GM18498 (cell line): ENCODE data around the gene SYT11.
"Not testable (repeated sequence)": the region's sequence is repeated elsewhere in the genome, so short reads cannot be mapped to it uniquely, and the experiment has no call there.

Experiments used
- ATAC-seq: cut with Tn5 transposase; IDR thresholded peaks from one replicate; pipeline ENCODE4 v1.9.1; 2021; ENCODE audit warnings: mild to moderate bottlenecking, moderate library complexity; ENCODE audit not compliant: unreplicated experiment

SYT11 gene, protein sequence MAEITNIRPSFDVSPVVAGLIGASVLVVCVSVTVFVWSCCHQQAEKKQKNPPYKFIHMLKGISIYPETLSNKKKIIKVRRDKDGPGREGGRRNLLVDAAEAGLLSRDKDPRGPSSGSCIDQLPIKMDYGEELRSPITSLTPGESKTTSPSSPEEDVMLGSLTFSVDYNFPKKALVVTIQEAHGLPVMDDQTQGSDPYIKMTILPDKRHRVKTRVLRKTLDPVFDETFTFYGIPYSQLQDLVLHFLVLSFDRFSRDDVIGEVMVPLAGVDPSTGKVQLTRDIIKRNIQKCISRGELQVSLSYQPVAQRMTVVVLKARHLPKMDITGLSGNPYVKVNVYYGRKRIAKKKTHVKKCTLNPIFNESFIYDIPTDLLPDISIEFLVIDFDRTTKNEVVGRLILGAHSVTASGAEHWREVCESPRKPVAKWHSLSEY

DNA sequence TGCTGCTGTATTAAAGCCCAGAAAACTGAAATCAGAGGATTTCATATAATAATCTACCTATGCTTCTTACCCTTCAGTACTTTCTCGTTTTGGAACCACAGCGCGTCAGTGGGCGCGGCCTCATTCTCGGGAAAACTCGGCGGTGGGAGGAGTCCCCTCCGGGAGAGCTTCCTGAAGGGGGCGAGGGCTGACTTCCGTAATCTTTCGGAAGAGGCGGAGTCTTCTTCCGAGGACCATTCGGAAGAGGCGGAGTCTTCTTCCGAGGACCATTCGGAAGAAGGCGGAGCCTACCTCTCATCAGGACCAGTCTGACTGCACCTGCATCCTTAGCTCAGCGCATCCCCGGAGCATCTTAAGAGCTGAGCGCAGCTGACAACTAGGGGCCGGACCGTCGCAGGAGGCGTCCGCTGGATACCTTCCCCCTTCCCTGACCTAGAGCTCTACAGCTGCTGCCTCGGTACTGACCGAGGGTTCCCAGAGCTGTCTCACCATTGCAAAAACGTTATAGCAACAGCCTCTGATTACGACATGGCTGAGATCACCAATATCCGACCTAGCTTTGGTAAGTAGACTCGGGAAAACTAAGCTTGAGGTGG lies at the start of gene SYT11:
Gene SYT11, plus strand, starts transcription at position 334 of the 596 bp plus-strand sequence. Its CDS starts 195 bp downstream, at position 529.
- peak; percentile 74 for ATAC-seq

GRCh38 chr1:155812878-155813277 lies 46.5 kb upstream of the SYT11 start:
- no peak for ATAC-seq

GRCh38 chr1:155813672-155814071 lies 45.7 kb upstream of the SYT11 start:
- no peak for ATAC-seq

DNA sequence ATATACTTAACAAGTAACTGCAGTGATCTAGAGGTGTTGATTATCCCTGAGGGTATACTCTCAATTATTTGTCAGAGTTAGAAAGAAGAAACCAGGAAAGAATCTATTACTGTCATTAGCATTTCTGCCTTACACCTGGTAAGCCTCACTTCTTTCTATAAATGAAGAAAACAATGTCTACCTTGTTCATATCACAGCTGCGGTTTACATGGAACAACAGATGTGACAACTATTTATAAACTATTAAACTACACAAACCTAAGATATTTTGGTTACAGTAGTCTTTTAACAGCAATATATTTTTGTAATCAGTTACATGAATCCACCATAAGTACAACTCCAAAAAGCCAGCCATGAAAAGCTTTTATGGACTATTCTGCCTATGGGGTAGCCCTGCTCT lies 43.0 kb upstream of the SYT11 start:
- ATAC-seq = no peak

DNA sequence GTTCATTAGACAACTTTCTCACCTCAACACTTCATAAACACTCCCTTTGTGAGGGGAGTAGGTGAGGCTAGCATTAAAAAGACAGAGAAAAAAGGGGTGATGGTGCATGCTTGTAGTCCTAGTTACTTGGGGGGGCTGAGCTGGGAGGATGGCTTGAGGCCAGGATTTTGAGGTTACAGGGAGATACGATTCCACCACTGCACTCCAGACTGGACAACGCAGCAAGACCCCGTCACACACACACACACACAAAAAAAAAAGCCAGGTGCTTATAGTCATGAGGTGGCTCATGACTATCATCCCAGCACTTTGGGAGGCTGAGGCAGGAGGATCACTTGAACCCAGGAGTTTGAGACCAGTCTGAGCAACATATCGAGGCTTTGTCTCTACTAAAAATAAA lies 31.9 kb upstream of the SYT11 start:
- ATAC-seq = no peak

DNA sequence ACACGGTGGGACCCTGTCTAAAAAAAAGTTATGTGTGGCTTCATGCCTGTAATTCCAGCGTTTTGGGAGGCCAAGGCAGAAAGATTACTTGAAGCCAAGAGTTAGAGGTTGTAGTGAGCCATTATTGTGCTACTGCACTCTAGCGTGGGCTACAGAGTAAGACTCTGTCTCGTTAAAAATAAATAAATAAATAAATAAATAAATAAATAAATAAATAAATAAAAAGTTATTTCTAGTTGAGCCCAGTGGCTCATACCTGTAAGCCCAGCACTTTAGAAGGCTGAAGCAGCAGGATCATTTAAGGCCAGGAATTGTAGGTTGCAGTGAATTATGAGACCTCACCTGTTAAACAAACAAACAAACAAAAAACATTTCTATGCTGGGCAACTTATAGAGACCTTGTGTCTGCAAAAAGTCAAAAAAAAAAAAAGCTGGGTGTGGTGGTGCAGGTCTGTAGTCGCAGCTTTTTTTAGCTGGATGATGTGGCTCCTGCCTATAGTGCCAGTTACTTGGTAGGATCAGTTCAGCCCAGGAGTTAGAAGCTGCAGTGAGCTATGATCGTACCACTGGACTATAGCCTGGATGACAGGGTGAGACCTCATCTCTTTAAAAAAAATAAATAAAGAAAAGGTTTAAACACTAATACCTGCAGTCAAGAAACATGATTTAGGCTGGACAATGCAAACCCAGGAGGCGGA lies 27.9 kb upstream of the SYT11 start:
- ATAC-seq = no peak

- ATAC-seq = no peak
These were observed 25.6 kb upstream of the SYT11 start for GRCh38 chr1:155833665-155834295.

GRCh38 chr1:155834296-155834926 lies 25.0 kb upstream of the SYT11 start:
- no peak for ATAC-seq

GRCh38 chr1:155834927-155835399 lies 24.4 kb upstream of the SYT11 start:
- ATAC-seq = not testable (repeated sequence)

DNA sequence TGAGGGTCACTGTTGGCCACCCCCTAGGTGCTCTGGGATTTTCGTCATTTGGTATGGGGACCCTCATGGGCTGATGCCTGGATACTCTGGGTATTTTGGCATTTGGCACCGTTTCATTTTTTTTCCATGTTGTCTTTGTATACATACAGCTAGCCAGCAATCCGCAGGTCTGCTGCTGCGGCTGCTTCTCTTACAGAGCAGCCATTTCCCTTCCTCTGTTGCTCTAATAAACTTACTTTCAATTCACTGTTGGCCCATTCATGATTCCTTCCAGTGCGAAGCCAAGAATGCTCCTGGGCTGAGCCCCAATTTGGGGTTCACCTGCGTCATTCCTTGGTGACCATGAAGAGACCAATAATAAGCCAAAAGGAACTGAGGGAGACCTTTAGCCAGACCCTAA lies 23.8 kb upstream of the SYT11 start:
- ATAC-seq = no peak

GRCh38 chr1:155840386-155840785 lies 19.0 kb upstream of the SYT11 start:
- no peak for ATAC-seq

DNA sequence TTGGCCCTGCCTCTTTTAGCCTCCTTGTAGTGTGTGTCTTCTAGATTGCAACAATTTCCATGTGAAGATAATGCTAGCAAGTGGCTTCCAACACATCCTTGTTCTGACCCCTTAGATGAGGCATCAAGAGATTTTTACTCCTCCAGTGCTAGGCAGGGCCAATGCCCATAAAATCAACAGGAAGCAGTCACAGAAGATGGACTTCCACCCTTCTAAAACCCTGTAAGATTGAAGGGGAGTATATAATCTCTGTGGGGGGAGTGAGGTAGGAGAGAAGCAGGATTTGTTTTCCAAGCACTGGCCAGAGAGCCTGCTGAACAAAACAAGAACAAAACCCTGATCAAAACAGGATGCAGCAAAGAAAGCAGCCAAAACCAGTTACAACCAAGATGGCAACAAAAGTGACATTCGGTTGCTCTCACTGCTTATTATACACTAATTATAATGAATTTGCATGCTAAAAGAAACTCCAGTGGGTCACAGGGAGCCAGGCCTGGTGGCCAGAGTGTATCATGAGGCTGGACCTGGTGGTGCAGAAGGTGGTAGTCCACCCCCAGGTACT lies 14.4 kb upstream of the SYT11 start:
- no peak for ATAC-seq

DNA sequence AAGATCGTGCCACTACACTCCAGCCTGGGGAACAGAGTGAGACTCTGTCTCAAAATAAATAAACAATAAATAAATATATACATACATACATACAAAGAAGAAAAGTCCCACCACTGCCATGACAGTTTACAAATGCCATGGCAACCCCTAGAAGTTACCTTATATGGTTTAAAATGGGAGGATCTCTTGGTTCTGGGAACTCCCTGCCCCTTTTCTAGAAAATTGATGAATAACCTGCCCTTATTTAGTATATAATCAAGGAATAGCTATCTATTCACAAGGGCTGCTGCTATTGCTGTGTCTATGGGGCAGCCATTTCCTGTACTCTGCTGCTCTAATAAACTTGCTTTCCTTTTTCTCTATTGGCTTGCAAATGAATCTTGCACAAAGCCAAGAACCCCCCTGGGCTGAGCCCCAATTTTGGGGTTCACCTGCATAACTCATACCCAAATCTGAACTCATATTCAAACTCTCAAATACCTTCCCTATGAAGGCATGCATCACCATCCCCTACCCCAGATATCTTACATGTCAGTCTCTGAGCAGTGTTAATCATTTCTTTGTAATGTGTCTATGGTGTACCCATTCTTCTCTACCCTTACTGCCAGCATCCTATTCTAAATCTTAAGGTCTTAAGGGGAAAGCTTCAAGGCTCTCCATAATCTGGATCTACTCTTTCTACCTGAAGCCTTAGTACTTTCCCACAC lies 11.4 kb upstream of the SYT11 start:
- no peak for ATAC-seq

DNA sequence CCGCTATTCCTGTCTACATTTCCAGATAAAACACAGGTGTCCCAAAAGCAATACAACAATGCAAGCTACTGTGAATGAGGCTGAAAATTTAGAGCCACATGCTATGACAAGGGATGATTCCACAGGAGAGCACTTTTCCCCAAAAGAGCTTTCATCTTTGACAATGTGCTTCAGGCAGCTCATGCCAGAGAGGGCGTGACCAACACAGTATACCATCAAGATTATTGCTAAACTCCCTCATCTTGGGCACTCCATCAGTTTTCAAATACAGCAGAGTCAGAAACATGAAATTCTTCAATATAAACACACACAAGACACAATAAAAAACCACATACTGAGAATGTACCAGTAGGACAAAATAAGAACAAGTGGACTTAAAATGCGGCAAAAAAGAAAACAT lies 9.0 kb upstream of the SYT11 start:
- ATAC-seq = no peak

DNA sequence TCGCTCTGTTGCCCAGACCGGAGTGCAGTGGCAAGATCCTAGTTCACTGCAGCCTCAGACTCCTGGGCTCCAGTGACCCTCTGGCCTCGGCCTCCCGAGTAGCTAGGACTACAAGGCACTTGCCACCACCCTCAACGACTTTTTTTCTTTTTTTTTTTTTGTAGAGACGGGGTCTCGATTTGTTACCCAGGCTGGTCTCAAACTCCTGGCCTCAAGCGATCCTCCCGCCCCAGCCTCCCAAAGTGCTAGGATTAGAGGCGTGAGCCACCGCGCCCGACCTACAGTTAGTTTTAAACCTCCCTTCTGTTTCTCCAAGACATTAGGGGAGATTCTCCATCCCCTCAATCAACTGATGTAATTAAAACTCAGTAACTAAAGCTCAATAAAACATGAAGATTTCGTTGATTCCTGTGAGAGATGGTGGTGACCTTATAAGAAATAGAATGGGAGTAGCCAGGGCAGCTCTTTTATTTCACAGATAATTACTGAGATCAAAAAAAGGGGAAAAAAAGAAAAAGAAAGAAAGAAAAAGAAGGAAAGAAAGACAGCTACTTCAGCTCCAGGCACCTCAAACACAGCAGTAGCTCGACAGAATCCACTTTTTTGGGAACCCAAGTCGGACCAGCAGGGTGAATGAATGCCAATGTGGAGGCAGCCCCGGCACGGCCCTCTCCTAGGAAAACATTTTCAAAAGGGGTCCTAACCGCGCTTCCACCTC lies 3.0 kb upstream of the SYT11 start:
- ATAC-seq = no peak

DNA sequence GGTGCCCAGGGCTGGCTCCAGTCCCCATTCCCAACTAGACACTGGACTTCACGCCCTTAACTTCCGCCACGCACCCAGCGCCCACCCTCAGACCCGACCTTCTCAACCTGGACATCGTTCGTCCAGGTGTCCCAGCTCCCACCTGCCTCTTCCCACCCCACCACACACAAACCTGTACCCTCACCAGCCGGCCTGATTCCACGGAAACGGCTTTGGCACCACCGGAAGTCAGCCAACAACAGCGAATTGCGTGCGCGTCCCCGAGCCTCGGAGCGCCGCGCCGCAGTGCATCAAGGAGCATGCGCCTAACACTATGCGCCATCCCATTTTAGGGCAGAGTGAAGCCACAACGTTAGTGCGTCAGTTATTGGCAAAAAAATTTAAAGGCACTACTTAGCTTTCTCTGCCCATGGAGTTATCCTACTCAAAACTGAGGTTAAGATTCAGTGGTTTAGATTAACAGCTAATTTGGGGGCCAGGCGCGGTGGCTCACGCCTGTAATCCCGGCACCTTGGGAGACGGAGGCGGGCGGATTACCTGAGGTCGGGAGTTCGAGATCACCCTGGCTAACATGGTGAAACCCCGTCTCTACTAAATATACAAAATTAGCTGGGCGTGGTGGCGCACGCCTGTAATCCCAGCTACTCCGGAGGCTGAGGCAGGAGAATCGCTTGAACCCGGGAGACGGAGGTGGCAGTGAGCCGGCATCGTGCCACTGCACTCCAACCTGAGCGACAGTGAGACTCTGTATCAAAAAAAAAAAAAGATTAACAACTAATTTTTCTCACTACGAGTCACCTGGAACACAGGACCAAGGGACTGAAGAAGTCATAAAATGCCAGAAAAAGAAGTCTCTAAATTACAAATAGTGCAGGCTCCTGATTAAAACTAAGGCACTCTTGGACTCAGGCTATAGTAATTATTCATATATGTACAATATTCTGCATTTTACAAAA lies 2.1 kb upstream of the SYT11 start, which contains the start of gene GON4L:
Gene GON4L, minus strand, starts transcription at position 240 of the 956 bp plus-strand sequence. CDS start 3,434 bp downstream, outside the sequence.
- peak; percentile 46 for ATAC-seq

DNA sequence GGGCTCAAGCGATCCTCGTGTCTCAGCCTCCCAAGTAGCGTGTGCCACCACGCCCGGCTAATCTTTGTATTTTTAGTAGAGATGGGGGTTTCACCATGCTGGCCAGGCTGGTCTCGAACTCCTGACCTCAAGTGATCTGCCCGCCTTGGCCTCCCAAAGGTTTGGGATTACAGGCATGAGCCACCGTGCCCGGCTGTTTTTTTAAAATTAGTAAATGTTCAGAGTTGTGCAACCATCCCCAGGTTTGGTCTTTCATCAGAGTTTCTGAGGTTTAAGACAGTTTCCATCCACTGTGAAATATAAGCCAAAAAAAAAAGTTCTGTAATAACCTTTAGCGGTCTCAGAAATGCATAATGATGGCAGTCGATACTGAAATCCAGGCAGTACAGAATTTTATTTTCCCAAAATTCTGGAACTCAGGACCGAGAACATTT lies 550 bp upstream of the SYT11 start:
- ATAC-seq = peak; percentile 2
